ENCODE measurements around the gene GALNTL6. TPM values are rescaled to one million over a fixed set of nuclear protein-coding genes. Genes with fewer than 3 reads are reported as not detected.
"Not testable (repeated sequence)": the region's sequence is repeated elsewhere in the genome, so short reads cannot be mapped to it uniquely, and the experiment has no call there.

The GALNTL6 gene
- total RNA-seq, 1 donor from 2014 or later = 0.34 TPM

DNA sequence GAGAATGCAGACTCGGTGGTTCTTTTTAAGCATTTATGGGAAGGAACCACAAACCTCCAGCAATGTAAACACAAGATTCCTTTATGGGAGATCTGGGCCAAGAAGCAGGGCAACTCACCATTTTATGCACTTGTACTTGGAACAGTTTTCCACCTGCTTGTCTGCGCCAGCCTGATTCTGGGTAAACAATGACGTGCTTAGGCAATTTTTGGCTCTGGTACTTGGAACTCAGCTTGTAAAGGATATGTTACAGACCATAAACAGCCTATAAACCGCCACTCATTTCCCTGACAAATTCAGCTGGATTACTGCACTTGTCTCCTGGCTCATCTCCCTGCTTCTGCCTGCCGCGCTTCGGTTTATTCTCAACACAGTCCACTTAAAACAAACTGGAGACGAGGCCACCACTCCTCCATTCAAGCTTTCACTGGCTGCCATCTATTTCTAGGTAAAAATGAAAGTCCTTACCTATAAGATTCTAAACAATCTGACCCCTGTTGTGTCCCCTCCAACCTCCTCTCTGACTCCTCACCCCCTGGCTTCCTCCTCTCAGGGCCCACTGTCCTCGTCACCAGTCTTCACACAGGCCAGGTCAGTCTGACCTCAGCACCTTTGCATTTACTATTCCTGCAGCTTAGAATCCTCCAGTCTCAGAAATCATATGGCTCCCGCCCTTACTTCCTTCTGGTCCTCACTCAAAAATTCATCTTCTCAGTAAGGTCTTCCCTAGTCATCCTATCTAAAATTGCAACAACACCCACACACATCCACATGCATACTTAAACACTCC, 1149.6 kb downstream of the GALNTL6 start:
- TF ChIP-seq CTCF (IDR thresholded peaks at IDR 0.05; ENCODE audit: partially characterized antibody, unreplicated experiment) = no peak
- no peak for DNase-seq
- Mint-ChIP-seq H3K9me3 (ENCODE audit: unreplicated experiment) (peaks cover 6% of the 10 kb centered on the region), H3K4me3 (ENCODE audit: unreplicated experiment) (no peak overlapping the region), H3K36me3 (ENCODE audit: unreplicated experiment) (no peaks in the 10 kb centered on the region), H3K27ac (ENCODE audit: unreplicated experiment) (no peak overlapping the region), H3K27me3 (ENCODE audit: unreplicated experiment) (no peaks in the 10 kb centered on the region), H3K4me1 (ENCODE audit: low read depth, unreplicated experiment) (no peaks in the 10 kb centered on the region)

GRCh38 chr4:172963498-172964294, 1150.5 kb downstream of the GALNTL6 start:
- H3K27ac Mint-ChIP-seq (ENCODE audit: unreplicated experiment) = no peak overlapping the region
- no peak overlapping the region for H3K4me3 Mint-ChIP-seq (ENCODE audit: unreplicated experiment)
- no peaks in the 10 kb centered on the region for H3K27me3 Mint-ChIP-seq (ENCODE audit: unreplicated experiment)
- no peaks in the 10 kb centered on the region for H3K36me3 Mint-ChIP-seq (ENCODE audit: unreplicated experiment)
- peaks cover 6% of the 10 kb centered on the region for H3K9me3 Mint-ChIP-seq (ENCODE audit: unreplicated experiment)
- TF ChIP-seq CTCF (IDR thresholded peaks at IDR 0.05; ENCODE audit: partially characterized antibody, unreplicated experiment) = no peak
- DNase-seq = no peak
- H3K4me1 Mint-ChIP-seq (ENCODE audit: low read depth, unreplicated experiment) = no peaks in the 10 kb centered on the region

GRCh38 chr4:172970189-172970588, 1157.0 kb downstream of the GALNTL6 start:
- H3K27me3 Mint-ChIP-seq (ENCODE audit: unreplicated experiment); H3K4me3 Mint-ChIP-seq (ENCODE audit: unreplicated experiment); H3K9me3 Mint-ChIP-seq (ENCODE audit: unreplicated experiment); DNase-seq; H3K27ac Mint-ChIP-seq (ENCODE audit: unreplicated experiment); H3K4me1 Mint-ChIP-seq (ENCODE audit: low read depth, unreplicated experiment): not testable (repeated sequence)
- H3K36me3 Mint-ChIP-seq (ENCODE audit: unreplicated experiment) = peaks cover 20% of the 10 kb centered on the region

DNA sequence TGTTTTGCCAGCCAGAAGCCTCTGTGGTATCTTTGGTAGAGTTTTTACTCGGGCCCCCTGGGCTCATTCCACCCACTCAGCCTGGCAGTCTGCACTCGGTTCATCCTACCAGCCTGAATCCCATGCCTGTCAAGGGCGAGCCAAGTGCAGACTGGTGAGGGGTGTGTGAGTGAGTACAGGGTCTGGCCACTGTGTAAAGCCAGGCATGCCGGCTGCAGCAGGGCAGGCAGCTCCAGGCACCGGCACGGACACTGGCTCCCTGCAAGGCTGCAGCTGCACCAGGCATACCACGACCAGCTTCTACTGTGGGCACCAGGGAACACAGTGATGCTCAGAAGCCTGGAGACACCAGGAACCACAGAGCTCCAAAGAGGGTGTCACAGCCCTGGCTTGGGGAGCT, 1161.4 kb downstream of the GALNTL6 start:
- peaks cover 3% of the 10 kb centered on the region for H3K9me3 Mint-ChIP-seq (ENCODE audit: unreplicated experiment)
- no peaks in the 10 kb centered on the region for H3K4me1 Mint-ChIP-seq (ENCODE audit: low read depth, unreplicated experiment)
- no peak overlapping the region for H3K4me3 Mint-ChIP-seq (ENCODE audit: unreplicated experiment)
- no peak for DNase-seq
- H3K27ac Mint-ChIP-seq (ENCODE audit: unreplicated experiment) = no peak overlapping the region
- H3K36me3 Mint-ChIP-seq (ENCODE audit: unreplicated experiment) = peaks cover 12% of the 10 kb centered on the region
- TF ChIP-seq CTCF (IDR thresholded peaks at IDR 0.05; ENCODE audit: partially characterized antibody, unreplicated experiment) = no peak
- H3K27me3 Mint-ChIP-seq (ENCODE audit: unreplicated experiment) = no peaks in the 10 kb centered on the region

DNA sequence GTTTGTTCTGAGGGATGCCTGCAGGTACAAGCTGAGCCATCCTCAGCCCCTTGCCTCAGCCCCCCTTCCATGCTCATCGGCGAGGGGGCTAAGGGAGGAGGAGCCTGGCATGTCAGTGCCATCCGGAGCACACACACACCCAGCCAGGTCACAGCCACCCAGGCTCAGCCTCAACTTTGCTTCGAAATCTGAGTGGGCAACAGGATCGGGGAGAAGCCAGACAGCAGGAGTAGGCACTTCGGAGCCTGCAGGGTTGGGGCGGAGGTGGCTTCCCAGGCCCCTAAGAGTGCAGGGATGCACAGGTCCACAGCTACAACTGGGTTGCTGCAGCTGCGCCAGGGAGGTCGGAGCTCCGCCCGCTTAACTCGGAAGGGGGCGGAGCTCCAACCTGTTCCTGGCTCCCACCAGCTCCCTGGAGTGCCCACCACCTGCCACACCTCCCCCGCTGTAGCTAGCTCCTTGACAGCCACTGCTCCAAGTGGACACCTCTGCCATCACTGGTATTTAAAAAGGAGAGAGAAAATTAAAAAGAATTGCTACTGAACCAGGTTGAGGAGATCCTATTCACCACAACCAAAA, 1162.5 kb downstream of the GALNTL6 start:
- Mint-ChIP-seq H3K4me1 (ENCODE audit: low read depth, unreplicated experiment) (no peaks in the 10 kb centered on the region), H3K9me3 (ENCODE audit: unreplicated experiment) (no peaks in the 10 kb centered on the region), H3K27ac (ENCODE audit: unreplicated experiment) (no peak overlapping the region), H3K36me3 (ENCODE audit: unreplicated experiment) (peaks cover under 1% of the 10 kb centered on the region), H3K4me3 (ENCODE audit: unreplicated experiment) (no peak overlapping the region), H3K27me3 (ENCODE audit: unreplicated experiment) (no peaks in the 10 kb centered on the region)
- no peak for DNase-seq
- no peak for TF ChIP-seq CTCF (IDR thresholded peaks at IDR 0.05; ENCODE audit: partially characterized antibody, unreplicated experiment)

GRCh38 chr4:172977491-172978041, 1164.4 kb downstream of the GALNTL6 start:
- H3K27ac Mint-ChIP-seq (ENCODE audit: unreplicated experiment); DNase-seq; H3K27me3 Mint-ChIP-seq (ENCODE audit: unreplicated experiment); H3K9me3 Mint-ChIP-seq (ENCODE audit: unreplicated experiment); H3K4me3 Mint-ChIP-seq (ENCODE audit: unreplicated experiment); H3K4me1 Mint-ChIP-seq (ENCODE audit: low read depth, unreplicated experiment); H3K36me3 Mint-ChIP-seq (ENCODE audit: unreplicated experiment): not testable (repeated sequence)

Measured in glutamatergic neuron (in vitro differentiated cells).